ENCODE results near the gene CFP.

Gene CFP

GRCh38 chrX:47581731-47582647 is 47.7 kb downstream of the CFP start, which contains the start of gene TIMP1:
TSS of gene TIMP1 (plus strand) at chrX:47582436. CDS start at chrX:47583416, 980 bp downstream.
- peak; percentile 81 for DNase-seq
- in situ Hi-C loops (cut with HindIII; ENCODE audit: low pct_ligation_motif_present, low pct_unique_long_range_greater_than_20kb, low sequenced_read_pairs) = no loop called here

DNA sequence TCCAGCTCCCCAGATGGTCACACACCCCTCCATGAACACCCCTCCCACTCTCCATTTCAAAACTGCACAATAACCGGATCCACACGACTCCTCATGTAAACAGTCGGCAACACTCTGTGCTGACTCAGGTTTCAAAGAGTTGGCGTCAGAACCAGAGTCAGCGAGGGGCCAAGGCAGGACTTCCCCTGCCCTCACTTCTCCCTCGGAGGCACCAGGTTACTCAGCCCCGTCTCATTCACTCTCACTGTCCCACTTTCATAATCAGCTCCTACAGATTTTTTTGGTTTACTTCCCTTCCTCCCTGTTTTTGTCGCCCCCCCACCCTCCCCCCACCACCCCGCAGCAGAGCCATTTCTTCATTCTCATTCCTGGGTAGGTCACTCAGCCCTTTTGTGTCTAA is 50.2 kb downstream of the CFP start:
- DNase-seq = no peak
- in situ Hi-C loops (cut with HindIII; ENCODE audit: low pct_ligation_motif_present, low pct_unique_long_range_greater_than_20kb, low sequenced_read_pairs) = no loop called here

GRCh38 chrX:47578692-47579091 is 51.0 kb downstream of the CFP start:
- no peak for DNase-seq

DNA sequence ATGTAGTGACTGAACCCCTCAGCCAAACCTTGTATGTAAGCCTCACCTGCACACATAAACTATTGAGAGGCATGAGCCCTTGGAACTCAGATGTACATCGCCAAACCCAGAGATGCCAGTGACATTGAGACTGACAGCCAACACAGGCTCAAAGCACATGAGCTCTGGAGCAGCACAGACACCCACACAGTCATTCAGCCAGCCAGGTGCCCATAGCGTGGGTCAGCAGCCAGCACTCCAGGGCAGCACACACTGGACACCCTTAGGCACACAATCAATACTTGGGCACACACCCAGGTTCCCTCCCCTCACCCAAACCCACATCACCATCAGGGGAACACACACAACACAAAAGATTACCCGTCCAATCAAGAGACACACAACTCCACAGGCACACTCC is 51.8 kb downstream of the CFP start:
- no peak for DNase-seq
- in situ Hi-C loops (cut with HindIII; ENCODE audit: low pct_ligation_motif_present, low pct_unique_long_range_greater_than_20kb, low sequenced_read_pairs) = no loop called here

More at GRCh38 chrX:47578692-47579091, 51.0 kb downstream of the CFP start:
- in situ Hi-C loops (cut with HindIII; ENCODE audit: low pct_ligation_motif_present, low pct_unique_long_range_greater_than_20kb, low sequenced_read_pairs) = no loop called here

GRCh38 chrX:47577424-47577823 is 52.3 kb downstream of the CFP start:
- no peak for DNase-seq
- in situ Hi-C loops (cut with HindIII; ENCODE audit: low pct_ligation_motif_present, low pct_unique_long_range_greater_than_20kb, low sequenced_read_pairs) = no loop called here

- in situ Hi-C loops (cut with HindIII; ENCODE audit: low pct_ligation_motif_present, low pct_unique_long_range_greater_than_20kb, low sequenced_read_pairs) = no loop called here
- no peak for DNase-seq
These were observed 53.5 kb downstream of the CFP start for GRCh38 chrX:47576021-47576898.

- in situ Hi-C loops (cut with HindIII; ENCODE audit: low pct_ligation_motif_present, low pct_unique_long_range_greater_than_20kb, low sequenced_read_pairs) = no loop called here
- DNase-seq = no peak
These were observed 55.0 kb downstream of the CFP start for GRCh38 chrX:47574547-47575301.

GRCh38 chrX:47574076-47574546 is 55.6 kb downstream of the CFP start:
- in situ Hi-C loops (cut with HindIII; ENCODE audit: low pct_ligation_motif_present, low pct_unique_long_range_greater_than_20kb, low sequenced_read_pairs) = no loop called here
- no peak for DNase-seq

DNA sequence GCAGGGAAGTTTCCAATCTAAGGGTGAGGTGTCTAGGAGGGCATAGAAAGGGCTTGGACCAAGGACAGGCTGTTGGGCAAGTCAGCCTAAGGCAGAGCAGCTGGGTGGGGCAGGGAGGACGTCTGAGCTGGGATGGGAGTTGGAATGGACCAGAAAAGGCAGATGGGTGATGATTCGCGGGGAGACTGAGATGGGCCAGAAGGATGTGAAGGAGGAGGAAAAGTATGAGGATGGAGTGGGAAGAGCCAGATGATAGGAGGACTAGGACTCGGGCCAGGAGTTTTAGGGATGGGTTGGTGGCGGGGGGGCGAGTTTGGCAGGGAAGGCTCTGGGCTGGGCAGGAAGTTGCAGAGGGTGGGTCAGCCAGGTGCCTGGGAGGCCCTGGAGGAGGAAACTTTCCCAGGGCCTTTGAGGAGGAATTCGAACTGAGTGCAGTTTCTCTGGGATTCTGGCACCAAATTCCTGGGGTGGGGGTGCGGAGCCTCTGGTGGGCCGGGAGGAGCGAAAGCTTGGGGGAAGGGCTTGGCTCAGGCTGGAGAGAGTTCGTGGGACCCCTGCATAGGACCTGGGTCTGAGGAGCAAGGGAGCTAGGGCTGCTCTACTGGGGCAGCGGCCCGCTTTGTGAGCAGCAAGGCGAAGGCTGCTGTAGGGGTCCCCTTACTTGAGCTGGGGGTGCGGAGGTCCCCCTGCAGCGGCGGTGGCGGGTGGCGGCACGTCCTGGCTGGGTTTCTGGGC is 56.2 kb downstream of the CFP start:
- in situ Hi-C loops (cut with HindIII; ENCODE audit: low pct_ligation_motif_present, low pct_unique_long_range_greater_than_20kb, low sequenced_read_pairs) = no loop called here

More for the DNA sequence above, 56.2 kb downstream of the CFP start:
- DNase-seq = no peak
